Epithelial cell of proximal tubule (primary cell): Measurements from ENCODE around the gene CYB5R4. TPM values are rescaled to one million over a fixed set of nuclear protein-coding genes. Genes with fewer than 3 reads are reported as not detected.

Experiments used
- DNase-seq: peaks from one replicate; pipeline ENCODE4 v3.0.0-alpha.2; 2011; ENCODE audit warnings: low read depth
- H3K4me3 ChIP-seq: 2 replicates; pipeline ENCODE4 v1.5.1; 2011; ENCODE audit warnings: low read depth, mild to moderate bottlenecking, low read length
- total RNA-seq: library from RNA; depleted of rRNA; stranded (reverse); fragments of >200 nt; gene quantifications from 2 replicates; pipeline ENCODE4 v1.2.3, GENCODE V29; 2015
- TF ChIP-seq, protein P1 (sequence below): conservative IDR thresholded peaks from 2 replicates; pipeline ENCODE4 v1.5.1; 2012; ENCODE audit warnings: low read depth, mild to moderate bottlenecking, low read length

CYB5R4 gene
- total RNA-seq, 1 donor from 2014 or later = 8.2 TPM

DNA sequence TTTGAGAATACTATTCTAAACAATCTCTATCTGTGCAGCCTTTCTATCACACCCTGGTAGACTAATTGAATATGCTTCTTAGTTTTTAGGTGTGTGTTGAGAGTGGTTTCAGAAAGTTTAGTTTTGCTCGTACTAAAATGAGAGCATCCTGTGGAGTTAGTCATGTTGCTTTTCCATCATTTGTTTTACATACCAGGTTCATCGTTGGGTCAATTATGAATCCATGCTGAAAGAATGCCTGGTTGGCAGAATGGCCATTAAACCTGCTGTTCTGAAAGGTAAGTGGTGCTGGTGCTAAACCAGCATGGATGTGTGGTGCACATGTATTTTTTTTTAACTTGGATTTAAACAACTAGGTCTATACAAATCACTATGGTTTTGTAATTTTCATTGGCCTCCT is 49.3 kb downstream of the CYB5R4 start:
- TF ChIP-seq, protein P1, sequence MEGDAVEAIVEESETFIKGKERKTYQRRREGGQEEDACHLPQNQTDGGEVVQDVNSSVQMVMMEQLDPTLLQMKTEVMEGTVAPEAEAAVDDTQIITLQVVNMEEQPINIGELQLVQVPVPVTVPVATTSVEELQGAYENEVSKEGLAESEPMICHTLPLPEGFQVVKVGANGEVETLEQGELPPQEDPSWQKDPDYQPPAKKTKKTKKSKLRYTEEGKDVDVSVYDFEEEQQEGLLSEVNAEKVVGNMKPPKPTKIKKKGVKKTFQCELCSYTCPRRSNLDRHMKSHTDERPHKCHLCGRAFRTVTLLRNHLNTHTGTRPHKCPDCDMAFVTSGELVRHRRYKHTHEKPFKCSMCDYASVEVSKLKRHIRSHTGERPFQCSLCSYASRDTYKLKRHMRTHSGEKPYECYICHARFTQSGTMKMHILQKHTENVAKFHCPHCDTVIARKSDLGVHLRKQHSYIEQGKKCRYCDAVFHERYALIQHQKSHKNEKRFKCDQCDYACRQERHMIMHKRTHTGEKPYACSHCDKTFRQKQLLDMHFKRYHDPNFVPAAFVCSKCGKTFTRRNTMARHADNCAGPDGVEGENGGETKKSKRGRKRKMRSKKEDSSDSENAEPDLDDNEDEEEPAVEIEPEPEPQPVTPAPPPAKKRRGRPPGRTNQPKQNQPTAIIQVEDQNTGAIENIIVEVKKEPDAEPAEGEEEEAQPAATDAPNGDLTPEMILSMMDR = no peak
- DNase-seq = no peak
- H3K4me3 ChIP-seq = no peak overlapping the region

DNA sequence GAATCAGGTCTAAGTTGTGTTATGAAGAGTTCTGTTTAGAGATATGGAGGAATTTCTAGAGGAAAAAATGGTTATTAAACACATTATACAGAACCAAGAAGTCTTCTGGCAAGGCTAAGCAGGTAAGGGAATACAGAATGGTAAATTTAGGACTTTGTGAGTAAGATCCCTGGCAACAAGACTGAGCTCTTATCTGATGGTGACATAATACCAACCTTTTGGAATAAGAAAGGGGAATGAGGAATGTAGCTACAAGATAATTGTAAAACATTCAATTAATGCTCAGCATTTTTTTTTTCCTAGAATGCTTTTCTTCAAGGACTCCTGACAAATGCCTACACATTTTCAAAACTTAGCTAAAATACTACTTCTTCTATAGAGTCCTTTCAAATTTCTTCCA is 51.8 kb downstream of the CYB5R4 start:
- TF ChIP-seq, protein P1 = no peak
- DNase-seq = no peak
- H3K4me3 ChIP-seq = no peak overlapping the region

DNA sequence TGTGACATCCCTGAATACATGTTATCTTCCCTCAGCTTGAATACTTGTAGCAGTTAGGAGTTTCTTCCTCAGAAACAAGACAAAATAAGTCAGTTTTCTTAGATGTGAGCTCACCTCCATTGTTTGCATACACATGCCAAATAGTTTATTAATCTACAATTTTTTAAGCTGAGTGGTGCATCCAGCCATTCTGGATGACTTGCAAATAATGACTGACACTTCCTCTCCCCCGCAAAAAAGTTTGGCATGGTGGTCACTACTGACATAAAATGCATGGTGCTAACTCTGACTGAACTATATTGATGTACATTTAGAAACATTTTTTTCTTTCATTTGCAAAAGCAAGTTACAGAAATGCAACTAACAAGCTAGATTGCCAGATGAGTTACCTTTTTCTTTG is 55.5 kb downstream of the CYB5R4 start:
- TF ChIP-seq, protein P1 = no peak
- no peak for DNase-seq
- no peak overlapping the region for H3K4me3 ChIP-seq

DNA sequence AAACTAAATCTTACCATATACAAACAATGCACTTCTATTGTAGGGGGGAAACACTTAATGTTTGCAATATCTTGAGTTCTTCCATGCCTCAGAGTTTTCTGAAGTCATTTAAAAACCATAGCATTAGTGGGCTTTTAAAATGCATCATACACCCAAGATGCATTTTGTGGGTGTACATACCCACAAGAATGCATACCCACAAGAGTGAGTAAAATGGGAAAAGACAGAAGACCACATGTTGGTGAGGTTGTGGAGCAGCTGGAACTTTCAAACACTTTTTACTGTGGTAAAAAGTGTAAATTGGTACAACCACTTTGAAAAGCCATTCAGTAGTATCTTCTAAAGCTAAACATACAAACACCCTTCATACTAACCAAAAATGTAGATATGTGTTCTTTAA is 57.5 kb downstream of the CYB5R4 start:
- TF ChIP-seq, protein P1 = no peak
- no peak overlapping the region for H3K4me3 ChIP-seq
- DNase-seq = no peak

DNA sequence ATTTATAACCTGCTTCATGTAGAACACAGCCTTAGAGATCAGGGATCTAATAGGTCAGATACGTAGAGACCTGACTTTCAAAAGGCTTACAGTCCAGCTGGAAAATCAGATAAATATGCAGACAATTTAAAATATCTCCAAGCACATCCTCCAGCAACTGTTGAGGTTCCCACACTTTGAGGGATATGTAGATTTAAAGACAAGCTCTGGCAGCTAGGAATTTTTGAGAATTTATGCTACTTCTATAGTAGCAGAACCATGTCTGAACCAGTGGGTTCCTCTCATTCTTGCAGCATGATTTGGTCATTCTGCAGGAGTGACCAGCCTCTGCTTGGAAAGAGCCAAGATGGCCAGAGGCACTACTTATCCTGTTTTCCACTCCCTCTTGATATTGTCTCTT is 60.5 kb downstream of the CYB5R4 start:
- TF ChIP-seq, protein P1 = no peak
- no peak for DNase-seq

DNA sequence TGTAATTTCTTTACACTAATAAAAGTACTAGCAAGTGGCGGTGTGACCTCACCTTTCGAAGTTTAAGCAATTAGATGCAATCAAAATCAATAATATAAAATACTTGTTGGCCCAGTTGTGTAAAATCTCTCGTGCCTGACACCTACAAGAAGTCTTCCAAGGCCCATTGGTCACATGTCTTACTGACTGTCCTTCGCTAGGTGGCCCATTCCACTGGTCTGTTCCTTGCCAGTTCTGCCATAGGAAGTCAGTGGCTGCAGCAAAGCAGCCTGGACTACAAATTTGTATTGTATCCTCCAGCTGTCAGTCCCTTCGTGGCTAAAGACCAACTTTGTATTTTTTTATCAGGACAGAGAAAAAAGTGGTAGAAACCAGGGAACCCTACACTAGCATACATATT is 61.8 kb downstream of the CYB5R4 start:
- TF ChIP-seq, protein P1 = no peak
- H3K4me3 ChIP-seq = no peak overlapping the region
- DNase-seq = no peak

More for the DNA sequence above, 60.5 kb downstream of the CYB5R4 start:
- no peak overlapping the region for H3K4me3 ChIP-seq

DNA sequence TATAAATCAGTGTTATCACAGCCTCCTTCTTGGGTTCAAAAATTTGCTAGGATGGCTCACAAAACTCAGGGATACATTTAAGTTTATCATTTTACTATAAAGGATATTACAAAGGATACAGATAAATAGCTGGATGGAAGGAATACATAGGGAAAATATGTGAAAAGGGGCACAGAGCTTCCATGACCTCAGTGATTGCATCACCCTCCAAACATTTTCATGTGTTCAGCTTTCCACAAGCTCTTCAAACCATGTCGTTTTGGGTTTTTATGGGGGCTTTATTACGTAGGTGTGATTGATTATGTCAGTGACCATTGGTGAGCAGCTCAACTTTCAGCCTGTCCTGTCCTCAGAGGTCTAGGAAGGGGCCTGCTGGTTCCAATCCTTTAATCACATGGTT is 68.0 kb downstream of the CYB5R4 start:
- TF ChIP-seq, protein P1 = no peak
- no peak for DNase-seq

More for the DNA sequence above, 68.0 kb downstream of the CYB5R4 start:
- H3K4me3 ChIP-seq = no peak overlapping the region
